Activated T-cell treated with anti-CD3 and anti-CD28 coated beads, Interleukin-2, amount 50 U/mL, for 4 hours (primary cell): ENCODE measurements around the gene LSS. TPM values are rescaled to one million over a fixed set of nuclear protein-coding genes. Genes with fewer than 3 reads are reported as not detected.
"Not testable (repeated sequence)": the region's sequence is repeated elsewhere in the genome, so short reads cannot be mapped to it uniquely, and the experiment has no call there.

Experiments
- ATAC-seq, 2 donors: fragments of 200-7000 bp; cut with Tn5 transposase; one replicate each; pipeline ENCODE4 v1.10.0; 2021
- DNase-seq: peaks from one replicate; pipeline ENCODE4 v3.0.0-alpha.2; 2020
- H3K27me3 Mint-ChIP-seq: one replicate; pipeline ENCODE4 v1.8.0; 2021; ENCODE audit warnings: low read depth, mixed read lengths
- H3K36me3 Mint-ChIP-seq: one replicate; pipeline ENCODE4 v1.8.0; 2022; ENCODE audit warnings: mixed read lengths; ENCODE audit not compliant: insufficient read depth
- H3K4me1 Mint-ChIP-seq: one replicate; pipeline ENCODE4 v1.8.0; 2021; ENCODE audit warnings: low read depth, mixed read lengths
- H3K4me3 Mint-ChIP-seq: one replicate; pipeline ENCODE4 v1.8.0; 2021; ENCODE audit warnings: mild to moderate bottlenecking, moderate library complexity, mixed read lengths
- H3K9me3 Mint-ChIP-seq: one replicate; pipeline ENCODE4 v1.8.0; 2021; ENCODE audit warnings: mixed read lengths
- total RNA-seq, 3 donors: library from RNA; stranded (reverse); gene quantifications; one replicate each; pipeline ENCODE4 v1.2.1, GENCODE V29; 2021

The LSS gene
- total RNA-seq, 3 donors from 2014 or later, result 14.5 to 20.6 (median 17.2) TPM

DNA sequence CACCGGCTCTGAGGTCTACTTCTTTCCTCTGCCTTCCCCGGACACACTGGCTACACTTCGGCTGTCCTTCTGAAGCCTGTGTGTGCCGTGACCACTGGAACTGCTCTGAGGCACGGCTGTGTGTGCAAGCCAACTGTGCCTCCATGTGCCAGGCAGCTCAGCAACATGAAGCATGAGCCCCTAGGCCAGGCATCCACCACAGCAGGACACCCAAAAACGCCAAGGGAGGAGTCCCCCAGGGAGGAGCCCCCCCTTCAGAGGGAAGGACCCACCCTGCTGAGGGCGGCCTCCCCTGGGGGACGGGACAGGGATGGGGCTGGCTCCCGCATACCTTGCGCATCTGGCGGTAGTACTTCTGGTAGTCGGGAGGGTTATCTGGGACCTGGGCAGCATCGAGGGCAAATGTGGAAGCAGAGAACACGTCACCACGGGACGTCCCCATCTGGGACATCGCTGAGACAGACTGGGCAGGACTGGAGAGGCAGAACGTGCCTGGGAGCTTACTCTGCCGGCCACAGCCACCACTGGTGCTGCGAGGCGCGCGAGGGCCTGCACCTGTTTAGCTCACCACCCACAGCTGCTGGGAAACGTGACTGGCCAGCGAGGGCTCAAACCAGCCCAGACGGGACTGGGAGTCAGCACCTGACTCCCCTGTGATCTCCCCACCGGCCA is 20.5 kb downstream of the LSS start:
- Mint-ChIP-seq H3K36me3 (peaks cover 9% of the 10 kb centered on the region), H3K4me3 (no peak overlapping the region), H3K9me3 (no peaks in the 10 kb centered on the region), H3K27me3 (no peaks in the 10 kb centered on the region), H3K4me1 (no peaks in the 10 kb centered on the region)
- ATAC-seq (no peak), DNase-seq (no peak)

DNA sequence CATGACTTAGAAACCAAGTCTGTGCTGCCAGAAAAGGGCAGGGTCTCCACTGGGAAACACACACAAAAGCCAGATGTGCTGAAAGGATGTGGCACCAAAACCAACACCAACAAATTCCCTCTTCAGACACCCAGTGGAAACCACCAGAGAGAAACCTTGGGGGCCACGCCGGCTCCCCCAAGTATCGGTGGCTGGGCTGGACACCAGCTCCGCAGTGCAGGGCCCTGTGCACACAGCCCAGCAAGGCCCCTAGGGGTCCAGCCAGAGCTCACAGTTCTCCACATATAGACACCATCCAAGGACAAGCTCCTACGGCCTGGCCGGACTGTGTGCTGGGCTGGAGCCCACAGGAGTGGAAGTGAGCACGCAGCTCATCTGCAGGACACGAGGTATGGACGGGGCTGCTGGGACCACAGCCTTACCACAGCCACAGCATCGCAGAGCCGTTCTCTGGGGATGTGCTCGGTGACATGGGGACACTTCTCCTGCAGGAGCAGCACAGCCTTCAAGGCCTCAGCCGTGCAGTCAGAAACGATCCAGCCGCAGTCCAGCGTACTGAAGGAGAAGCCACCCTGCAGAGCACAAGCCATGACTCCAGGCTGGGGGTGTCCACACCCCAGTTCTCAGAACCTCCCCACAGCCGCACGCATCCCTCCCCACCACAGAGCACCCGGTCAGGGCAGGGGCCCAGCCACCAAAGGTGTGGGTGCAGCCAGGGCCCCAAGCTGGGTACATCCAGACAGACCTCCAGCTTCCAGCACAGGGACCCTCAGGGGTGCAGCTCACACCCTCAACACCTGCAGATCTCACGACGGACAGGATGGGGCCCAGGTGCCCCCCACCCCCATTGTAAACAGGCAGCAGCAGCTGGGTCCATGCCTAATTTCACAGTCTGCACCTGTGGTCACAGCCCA is 21.3 kb downstream of the LSS start:
- ATAC-seq (no peak), DNase-seq (no peak)
- Mint-ChIP-seq H3K9me3 (no peaks in the 10 kb centered on the region), H3K27me3 (no peaks in the 10 kb centered on the region), H3K4me3 (no peak overlapping the region), H3K36me3 (peaks cover 9% of the 10 kb centered on the region), H3K4me1 (no peaks in the 10 kb centered on the region)

DNA sequence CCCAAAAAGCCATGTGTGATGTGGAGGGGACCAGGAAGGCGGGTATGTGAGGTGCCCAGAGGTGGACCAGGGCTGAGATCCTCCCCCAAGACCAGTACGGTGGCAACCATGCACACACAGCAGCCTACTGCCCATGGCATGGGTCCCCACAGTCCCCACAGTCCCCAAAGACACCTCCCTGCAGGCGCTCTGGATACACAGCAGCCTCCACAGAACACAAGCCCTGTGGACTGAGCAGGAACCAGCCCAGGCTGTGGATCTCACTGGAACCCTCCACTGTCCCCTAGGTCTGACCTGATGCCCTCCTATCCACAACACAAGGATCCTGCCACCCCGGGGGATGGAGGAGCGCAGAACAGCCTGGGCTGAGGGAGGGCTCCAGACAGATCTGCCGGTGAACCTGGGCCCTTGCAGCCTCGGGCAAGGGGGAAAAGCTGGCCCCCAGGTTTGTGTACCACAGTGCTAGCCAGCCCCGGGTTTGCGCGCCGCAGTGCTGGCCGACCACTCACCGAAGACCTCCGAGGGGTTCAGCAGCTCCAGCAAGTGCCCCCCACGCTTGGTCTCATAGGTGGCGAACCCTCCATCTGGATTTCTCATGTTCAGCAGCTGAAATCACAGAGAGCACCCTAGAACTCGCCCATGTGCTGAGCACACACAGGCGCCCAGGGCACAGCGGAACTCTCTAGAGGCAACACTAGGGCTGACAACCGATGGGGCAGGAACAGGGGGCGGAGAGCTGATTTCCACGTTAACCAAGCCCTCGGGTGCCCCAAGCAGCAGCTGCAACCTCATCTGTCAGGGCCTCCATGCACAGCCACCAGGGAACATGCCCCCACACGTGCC is 22.2 kb downstream of the LSS start:
- no peaks in the 10 kb centered on the region for H3K9me3 Mint-ChIP-seq
- ATAC-seq (no peak), DNase-seq (no peak)
- peaks cover 9% of the 10 kb centered on the region for H3K36me3 Mint-ChIP-seq
- H3K27me3 Mint-ChIP-seq, result no peaks in the 10 kb centered on the region
- H3K4me3 Mint-ChIP-seq, result no peak overlapping the region
- H3K4me1 Mint-ChIP-seq, result no peaks in the 10 kb centered on the region

DNA sequence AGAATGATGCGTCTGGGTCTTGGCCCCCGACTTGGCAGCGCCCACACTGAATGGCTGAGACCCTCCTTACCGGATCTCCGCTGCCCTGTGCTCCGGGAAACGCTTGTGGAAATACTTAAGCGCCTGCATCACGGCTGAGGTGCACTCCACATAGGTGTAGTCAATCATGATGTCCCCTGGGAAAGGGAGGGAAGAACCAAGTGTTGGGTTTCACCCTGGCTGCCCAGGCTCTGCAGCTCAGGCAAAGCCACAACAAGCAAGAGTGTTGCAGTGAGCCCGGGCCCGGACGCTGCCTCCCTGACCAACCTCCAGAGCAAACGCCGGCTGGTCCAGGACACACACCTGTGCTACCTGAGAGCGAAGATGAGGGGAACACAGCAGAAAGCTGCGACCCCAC is 22.8 kb downstream of the LSS start:
- H3K9me3 Mint-ChIP-seq, result no peaks in the 10 kb centered on the region
- ATAC-seq, result no peak
- no peak overlapping the region for H3K4me3 Mint-ChIP-seq
- no peaks in the 10 kb centered on the region for H3K27me3 Mint-ChIP-seq
- H3K4me1 Mint-ChIP-seq, result no peaks in the 10 kb centered on the region
- peaks cover 9% of the 10 kb centered on the region for H3K36me3 Mint-ChIP-seq
- no peak for DNase-seq

DNA sequence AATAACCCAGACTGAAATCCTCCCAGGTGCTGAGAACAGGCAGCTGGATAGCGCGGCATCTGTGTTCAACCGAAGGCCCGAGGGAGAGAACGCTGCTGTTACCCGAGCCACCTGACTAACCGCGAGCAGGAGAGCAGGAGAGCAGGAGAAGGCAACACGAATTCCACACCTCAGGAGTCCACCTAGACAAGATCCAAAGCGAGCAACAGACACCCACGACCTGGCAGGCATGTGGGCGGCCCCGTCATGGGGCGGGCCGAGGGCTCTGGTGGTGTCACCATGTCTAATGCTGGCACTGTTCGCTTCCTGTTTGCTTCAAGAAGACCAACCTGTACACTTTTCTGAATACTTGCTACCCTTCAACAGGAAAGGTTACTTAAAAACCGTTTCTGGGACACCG is 23.4 kb downstream of the LSS start:
- ATAC-seq, result no peak
- Mint-ChIP-seq H3K4me1 (no peaks in the 10 kb centered on the region), H3K4me3 (no peak overlapping the region), H3K9me3 (no peaks in the 10 kb centered on the region), H3K27me3 (no peaks in the 10 kb centered on the region), H3K36me3 (peaks cover 13% of the 10 kb centered on the region)
- no peak for DNase-seq

DNA sequence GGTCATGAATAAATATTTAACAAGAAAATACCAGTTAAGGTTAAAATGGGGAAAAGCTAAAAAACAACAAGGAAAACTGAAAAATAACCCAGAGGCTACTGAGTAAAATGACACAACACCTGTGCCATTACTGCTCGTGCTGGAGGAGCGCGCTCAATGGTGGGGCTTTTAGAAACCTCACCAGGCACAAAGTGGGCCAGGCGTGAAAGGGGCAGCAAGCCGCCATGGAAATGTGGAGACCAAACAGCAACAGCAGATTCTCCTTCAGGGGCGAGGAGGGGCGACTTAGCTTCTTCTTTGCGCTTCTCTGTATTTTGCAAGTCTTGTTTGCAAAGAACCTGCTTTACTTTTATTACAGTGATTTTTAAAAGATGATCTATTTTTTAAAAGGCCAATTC is 25.4 kb downstream of the LSS start:
- Mint-ChIP-seq H3K27me3 (no peaks in the 10 kb centered on the region), H3K36me3 (peaks cover 29% of the 10 kb centered on the region), H3K4me3 (no peak overlapping the region), H3K4me1 (no peaks in the 10 kb centered on the region), H3K9me3 (no peaks in the 10 kb centered on the region)
- ATAC-seq (no peak), DNase-seq (no peak)

DNA sequence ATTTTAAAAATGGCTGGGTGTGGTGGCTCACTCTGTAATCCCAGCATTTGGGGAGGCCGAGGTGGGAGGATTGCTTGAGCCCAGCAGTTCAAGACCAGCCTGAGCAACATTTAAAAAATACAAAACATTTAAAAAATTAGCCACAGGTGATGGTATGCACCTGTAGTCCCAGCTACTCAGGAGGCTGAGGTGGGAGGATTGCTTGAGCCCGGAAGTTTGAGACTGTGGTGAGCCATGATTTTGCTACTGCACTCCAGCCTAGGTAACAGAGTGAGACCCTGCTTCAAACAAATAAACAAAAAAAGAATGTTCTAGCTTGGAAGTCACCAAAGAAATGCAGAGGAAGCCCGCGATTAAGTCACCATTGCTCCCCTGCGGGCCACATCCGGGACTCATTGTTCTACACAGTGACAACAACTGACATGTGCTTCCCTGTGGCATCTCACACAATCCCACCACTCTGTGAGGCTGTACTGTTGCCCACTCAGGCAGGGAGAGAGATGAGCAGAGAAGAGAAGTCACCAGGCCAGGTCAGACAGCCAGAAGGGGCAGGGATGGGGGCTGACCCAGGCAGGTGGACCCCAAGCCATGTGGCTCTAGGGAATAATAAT is 25.9 kb downstream of the LSS start:
- no peak overlapping the region for H3K4me3 Mint-ChIP-seq
- H3K9me3 Mint-ChIP-seq, result no peaks in the 10 kb centered on the region
- no peak for ATAC-seq
- no peaks in the 10 kb centered on the region for H3K4me1 Mint-ChIP-seq
- H3K27me3 Mint-ChIP-seq, result no peaks in the 10 kb centered on the region
- peaks cover 30% of the 10 kb centered on the region for H3K36me3 Mint-ChIP-seq
- no peak for DNase-seq

DNA sequence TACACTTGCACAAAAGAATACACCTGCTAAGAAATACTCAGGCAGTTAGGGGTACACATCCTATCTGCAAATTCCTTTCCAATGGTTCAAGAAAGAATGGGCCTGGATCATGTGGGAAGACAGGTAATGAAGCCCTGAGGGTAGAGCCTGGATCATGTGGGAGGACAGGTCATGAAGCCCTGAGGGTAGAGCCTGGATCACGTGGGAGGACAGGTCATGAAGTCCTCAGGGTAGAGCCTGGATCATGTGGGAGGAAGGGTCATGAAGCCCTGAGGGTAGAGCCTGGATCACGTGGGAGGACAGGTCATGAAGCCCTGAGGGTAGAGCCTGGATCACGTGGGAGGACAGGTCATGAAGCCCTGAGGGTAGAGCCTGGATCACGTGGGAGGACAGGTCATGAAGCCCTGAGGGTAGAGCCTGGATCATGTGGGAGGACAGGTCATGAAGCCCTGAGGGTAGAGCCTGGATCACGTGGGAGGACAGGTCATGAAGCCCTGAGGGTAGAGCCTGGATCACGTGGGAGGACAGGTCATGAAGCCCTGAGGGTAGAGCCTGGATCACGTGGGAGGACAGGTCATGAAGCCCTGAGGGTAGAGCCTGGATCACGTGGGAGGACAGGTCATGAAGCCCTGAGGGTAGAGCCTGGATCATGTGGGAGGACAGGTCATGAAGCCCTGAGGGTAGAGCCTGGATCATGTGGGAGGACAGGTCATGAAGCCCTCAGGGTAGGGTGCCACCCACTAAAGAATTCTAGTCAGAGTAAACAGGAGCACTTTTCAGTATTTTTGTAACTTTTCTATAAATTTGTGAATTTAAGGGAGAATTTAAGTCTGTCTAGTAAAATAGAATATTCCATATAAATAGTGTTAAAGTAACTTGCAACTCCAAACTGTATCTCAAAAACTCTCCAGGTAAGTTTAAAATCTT is 27.4 kb downstream of the LSS start:
- H3K36me3 Mint-ChIP-seq, result peaks cover 33% of the 10 kb centered on the region
- H3K9me3 Mint-ChIP-seq, H3K4me1 Mint-ChIP-seq, H3K4me3 Mint-ChIP-seq, DNase-seq, H3K27me3 Mint-ChIP-seq, ATAC-seq: not testable (repeated sequence)

DNA sequence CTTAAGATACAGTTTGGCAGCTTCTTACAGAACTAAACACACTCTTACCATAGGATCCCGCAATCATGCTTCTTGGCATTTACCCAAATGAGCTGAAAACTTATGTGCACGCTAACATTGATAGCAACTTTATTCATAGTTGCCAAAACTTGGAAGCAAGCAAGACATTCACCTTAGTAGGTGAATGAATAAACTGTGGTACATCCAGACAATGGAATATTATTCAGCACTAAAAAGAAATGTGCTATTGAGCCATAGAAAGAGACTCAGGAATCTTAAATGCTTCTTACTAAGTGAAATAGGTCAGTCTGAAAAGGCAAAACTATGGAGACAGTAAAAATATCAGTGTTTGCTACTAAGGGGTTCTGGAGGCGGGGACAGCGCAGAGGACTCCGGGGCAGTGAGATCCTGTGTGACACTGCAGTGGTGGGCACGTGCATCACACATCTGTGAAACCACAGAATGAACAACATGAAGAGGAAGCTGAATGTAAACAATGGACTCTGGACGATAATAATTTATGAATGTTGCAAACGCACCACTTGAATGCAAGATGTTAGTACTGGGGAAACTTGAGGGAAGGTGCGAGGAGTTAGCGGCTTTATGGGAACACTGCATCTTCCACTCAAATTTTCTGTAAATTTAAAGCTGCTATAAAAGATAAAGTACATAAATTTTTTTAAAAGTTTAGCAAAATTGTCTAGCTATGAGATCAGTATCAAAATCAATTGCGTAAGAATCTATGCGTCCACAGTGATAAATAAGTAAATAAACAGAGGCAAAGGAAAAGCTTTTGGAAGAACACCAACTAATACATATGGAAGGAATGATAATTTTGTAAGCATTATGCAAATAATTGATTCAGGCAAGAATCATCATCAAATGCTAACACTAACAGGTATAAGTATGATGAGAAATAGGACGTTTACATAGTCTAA is 28.9 kb downstream of the LSS start:
- Mint-ChIP-seq H3K4me3 (no peak overlapping the region), H3K9me3 (no peaks in the 10 kb centered on the region), H3K36me3 (peaks cover 26% of the 10 kb centered on the region), H3K4me1 (no peaks in the 10 kb centered on the region), H3K27me3 (no peaks in the 10 kb centered on the region)
- ATAC-seq, result no peak
- DNase-seq, result no peak

DNA sequence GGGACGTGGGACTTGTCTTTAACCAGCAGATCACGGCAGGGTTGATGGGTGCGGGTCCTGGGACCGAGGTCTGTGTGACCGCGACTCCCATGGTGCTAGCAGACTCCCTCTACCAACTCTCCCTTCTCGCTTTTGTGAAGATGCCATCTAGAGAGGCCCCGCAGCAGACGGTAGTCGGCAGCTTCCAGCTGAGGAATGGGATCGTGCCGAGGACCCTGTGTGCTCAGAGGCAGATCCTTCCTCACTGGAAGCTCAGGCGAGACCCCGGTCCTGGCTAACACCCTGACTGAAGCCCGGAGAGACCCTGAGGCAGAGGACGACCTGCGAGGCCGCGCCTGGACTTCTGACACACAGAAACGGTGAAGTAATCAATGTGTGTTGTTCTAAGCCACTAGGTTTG is 31.8 kb downstream of the LSS start:
- Mint-ChIP-seq H3K36me3 (peaks cover 26% of the 10 kb centered on the region), H3K9me3 (no peaks in the 10 kb centered on the region), H3K4me1 (no peaks in the 10 kb centered on the region), H3K4me3 (no peak overlapping the region), H3K27me3 (no peaks in the 10 kb centered on the region)
- DNase-seq (no peak), ATAC-seq (no peak)

DNA sequence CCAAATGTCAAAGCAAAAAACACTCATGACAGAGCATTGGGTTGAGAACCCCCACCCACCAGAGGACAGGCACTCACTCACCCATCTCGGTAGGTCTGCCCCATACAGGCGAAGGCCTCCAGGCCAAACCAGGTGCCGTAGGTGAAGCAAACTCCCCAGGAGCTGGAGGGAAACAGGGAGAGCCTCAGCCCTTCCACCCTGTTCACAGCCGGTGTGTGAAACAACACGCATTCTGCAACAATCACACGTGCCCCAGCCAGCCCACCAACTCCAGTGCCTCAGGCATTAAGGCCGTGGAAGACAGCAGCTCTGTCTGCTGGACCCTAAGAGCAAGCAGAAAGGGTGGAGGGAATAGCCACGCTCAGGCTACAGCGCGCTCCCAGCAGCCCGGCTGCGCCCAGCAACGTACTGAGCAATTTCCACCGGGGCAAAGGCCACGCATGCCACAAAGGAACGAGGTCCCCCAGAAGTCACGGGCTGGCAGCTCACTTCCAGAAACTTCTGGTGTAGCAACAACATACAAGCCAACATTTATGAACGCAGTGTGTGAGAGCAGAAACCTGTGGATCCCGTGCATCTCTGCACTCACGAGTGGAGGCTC is 32.9 kb downstream of the LSS start:
- H3K36me3 Mint-ChIP-seq, result peaks cover 26% of the 10 kb centered on the region
- DNase-seq, result no peak
- ATAC-seq, result no peak
- no peaks in the 10 kb centered on the region for H3K4me1 Mint-ChIP-seq
- H3K4me3 Mint-ChIP-seq, result no peak overlapping the region
- H3K27me3 Mint-ChIP-seq, result no peaks in the 10 kb centered on the region
- H3K9me3 Mint-ChIP-seq, result no peaks in the 10 kb centered on the region
